Measurements from ENCODE around the gene MAPKBP1.

DNA sequence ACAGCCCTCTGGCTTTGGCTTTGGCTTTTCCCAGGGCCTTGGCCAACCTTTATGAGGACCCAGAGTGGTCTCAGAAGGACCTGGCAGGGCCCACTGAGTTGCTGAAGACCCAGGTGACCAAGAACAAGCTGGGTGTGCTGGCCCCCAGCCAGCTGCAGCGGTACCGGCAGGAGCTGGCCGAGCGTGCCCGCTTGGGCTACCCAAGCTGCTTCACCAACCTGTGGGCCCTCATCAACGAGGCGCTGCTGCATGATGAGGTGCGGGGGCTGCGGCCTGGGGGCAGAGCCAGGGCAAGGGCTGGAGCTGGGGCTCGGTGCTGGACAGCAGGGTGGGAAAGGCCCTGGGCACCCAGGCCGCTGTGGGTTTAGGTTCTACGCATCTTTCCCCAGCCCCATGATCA lies 70.5 kb downstream of the MAPKBP1 start:
- TF ChIP-seq, protein P1, sequence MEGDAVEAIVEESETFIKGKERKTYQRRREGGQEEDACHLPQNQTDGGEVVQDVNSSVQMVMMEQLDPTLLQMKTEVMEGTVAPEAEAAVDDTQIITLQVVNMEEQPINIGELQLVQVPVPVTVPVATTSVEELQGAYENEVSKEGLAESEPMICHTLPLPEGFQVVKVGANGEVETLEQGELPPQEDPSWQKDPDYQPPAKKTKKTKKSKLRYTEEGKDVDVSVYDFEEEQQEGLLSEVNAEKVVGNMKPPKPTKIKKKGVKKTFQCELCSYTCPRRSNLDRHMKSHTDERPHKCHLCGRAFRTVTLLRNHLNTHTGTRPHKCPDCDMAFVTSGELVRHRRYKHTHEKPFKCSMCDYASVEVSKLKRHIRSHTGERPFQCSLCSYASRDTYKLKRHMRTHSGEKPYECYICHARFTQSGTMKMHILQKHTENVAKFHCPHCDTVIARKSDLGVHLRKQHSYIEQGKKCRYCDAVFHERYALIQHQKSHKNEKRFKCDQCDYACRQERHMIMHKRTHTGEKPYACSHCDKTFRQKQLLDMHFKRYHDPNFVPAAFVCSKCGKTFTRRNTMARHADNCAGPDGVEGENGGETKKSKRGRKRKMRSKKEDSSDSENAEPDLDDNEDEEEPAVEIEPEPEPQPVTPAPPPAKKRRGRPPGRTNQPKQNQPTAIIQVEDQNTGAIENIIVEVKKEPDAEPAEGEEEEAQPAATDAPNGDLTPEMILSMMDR (IDR thresholded peaks at IDR 0.05 in 4 of 5, conservative IDR thresholded peaks at IDR 0.05 in 1 of 5) = no peak
- TF ChIP-seq POLR2A (IDR thresholded peaks at IDR 0.05) = no peak
